ENCODE data around the gene DOHH.

DOHH gene

GRCh38 chr19:3500429-3501101, at the start of gene DOHH:
Gene DOHH (minus strand): TSS chr19:3500674. CDS start chr19:3496814, 3,860 bp downstream.
- DNase-seq: peak; percentile 98

GRCh38 chr19:3549816-3550215, 49.3 kb upstream of the DOHH start:
- DNase-seq: no peak

- no peak for DNase-seq
Observed at GRCh38 chr19:3548606-3549005, 48.1 kb upstream of the DOHH start.

GRCh38 chr19:3547767-3548282, 47.4 kb upstream of the DOHH start:
- no peak for DNase-seq

- peak; percentile 38 for DNase-seq
Observed at GRCh38 chr19:3547301-3547731, 46.8 kb upstream of the DOHH start.

- DNase-seq: no peak
Observed at GRCh38 chr19:3546119-3546518, 45.6 kb upstream of the DOHH start.

GRCh38 chr19:3545669-3546034, 45.2 kb upstream of the DOHH start:
- no peak for DNase-seq

GRCh38 chr19:3544742-3545668, 44.5 kb upstream of the DOHH start:
- peak; percentile 69 for DNase-seq

- no peak for DNase-seq
Observed at GRCh38 chr19:3544058-3544376, 43.5 kb upstream of the DOHH start.

GRCh38 chr19:3543150-3544057, 42.9 kb upstream of the DOHH start:
- DNase-seq: no peak

GRCh38 chr19:3539756-3540118, 39.3 kb upstream of the DOHH start:
- no peak for DNase-seq

GRCh38 chr19:3538965-3539755, 38.7 kb upstream of the DOHH start, which contains the start of gene TEKTIP1:
Gene TEKTIP1 (plus strand): TSS chr19:3539174. CDS start chr19:3539178, 4 bp downstream.
- peak; percentile 71 for DNase-seq

GRCh38 chr19:3538258-3538929, 37.9 kb upstream of the DOHH start:
- no peak for DNase-seq

- DNase-seq: no peak
Observed at GRCh38 chr19:3537438-3538240, 37.2 kb upstream of the DOHH start.

- DNase-seq: no peak
Observed at GRCh38 chr19:3537101-3537437, 36.6 kb upstream of the DOHH start.

- DNase-seq: no peak
Observed at GRCh38 chr19:3536429-3537100, 36.1 kb upstream of the DOHH start.

GRCh38 chr19:3535981-3536380, 35.5 kb upstream of the DOHH start:
- DNase-seq: no peak

GRCh38 chr19:3535563-3535965, 35.1 kb upstream of the DOHH start:
- DNase-seq: no peak

- no peak for DNase-seq
Observed at GRCh38 chr19:3535235-3535535, 34.7 kb upstream of the DOHH start.

Data from NCI-H69 (cell line).